Loucy (cell line): ENCODE results near the gene BRICD5.

Experiments used
- H2AFZ ChIP-seq: fragments of 200-600 bp; sonication (generic); 2 replicates; pipeline ENCODE4 v1.6.0; 2016; ENCODE audit warnings: antibody characterized with exemption, mild to moderate bottlenecking, low read length, moderate library complexity
- H3F3A ChIP-seq: fragments of 200-600 bp; 2 replicates; pipeline ENCODE4 v1.6.0; 2016; ENCODE audit warnings: antibody characterized with exemption, low read depth, mild to moderate bottlenecking
- H3K27me3 ChIP-seq: fragments of 200-600 bp; sonication (generic); 2 replicates; pipeline ENCODE4 v1.6.1; 2014; ENCODE audit warnings: low read length, mild to moderate bottlenecking; ENCODE audit not compliant: insufficient read depth, poor library complexity, severe bottlenecking
- H3K36me3 ChIP-seq: fragments of 200-600 bp; sonication (generic); 2 replicates; pipeline ENCODE4 v1.6.1; 2016; ENCODE audit warnings: low read length; ENCODE audit not compliant: insufficient read depth
- H3K4me1 ChIP-seq: fragments of 200-600 bp; sonication (generic); 2 replicates; pipeline ENCODE4 v1.5.1; 2014; ENCODE audit warnings: low read length, mild to moderate bottlenecking; ENCODE audit not compliant: insufficient read depth, poor library complexity, severe bottlenecking
- H3K4me2 ChIP-seq: fragments of 200-600 bp; sonication (generic); 2 replicates; pipeline ENCODE4 v1.6.0; 2014; ENCODE audit warnings: antibody characterized with exemption, low read length, low read depth, mild to moderate bottlenecking; ENCODE audit not compliant: poor library complexity, severe bottlenecking
- H3K4me3 ChIP-seq: fragments of 200-600 bp; sonication (generic); 2 replicates; pipeline ENCODE4 v1.5.1; 2014; ENCODE audit warnings: low read length, mild to moderate bottlenecking, mixed read lengths; ENCODE audit not compliant: poor library complexity, severe bottlenecking
- H3K79me2 ChIP-seq: fragments of 200-600 bp; sonication (generic); 2 replicates; pipeline ENCODE4 v1.6.1; 2014; ENCODE audit warnings: low read length; ENCODE audit not compliant: insufficient read depth
- H3K9ac ChIP-seq: fragments of 200-600 bp; sonication (generic); 2 replicates; pipeline ENCODE4 v1.6.0; 2014; ENCODE audit warnings: mild to moderate bottlenecking, low read depth, low read length, moderate library complexity; ENCODE audit not compliant: poor library complexity, severe bottlenecking
- H3K9me2 ChIP-seq: fragments of 200-600 bp; sonication (generic); replicated peaks from 2 replicates; pipeline ENCODE4 v1.6.1; 2016; ENCODE audit warnings: low read depth, low read length, mixed read lengths
- H3K9me3 ChIP-seq: fragments of 200-600 bp; sonication (generic); 2 replicates; pipeline ENCODE4 v1.6.1; 2014; ENCODE audit warnings: mild to moderate bottlenecking, antibody characterized with exemption, low read length, low read depth; ENCODE audit not compliant: insufficient read depth
- H4K20me1 ChIP-seq: fragments of 200-600 bp; sonication (generic); 2 replicates; pipeline ENCODE4 v1.6.0; 2014; ENCODE audit warnings: antibody characterized with exemption, low read length, mild to moderate bottlenecking; ENCODE audit not compliant: insufficient read depth, poor library complexity, severe bottlenecking
- CTCF ChIP-seq: fragments of 200-600 bp; sonication (generic); conservative IDR thresholded peaks from 2 replicates; pipeline ENCODE4 v1.5.1; 2014; ENCODE audit warnings: mild to moderate bottlenecking, antibody characterized with exemption, low read length
- EZH2phosphoT487 ChIP-seq: fragments of 200-600 bp; IDR thresholded peaks from 2 replicates; pipeline ENCODE4 v1.6.1; 2018; ENCODE audit warnings: antibody characterized with exemption, mild to moderate bottlenecking, moderate library complexity, borderline replicate concordance

The BRICD5 gene

GRCh38 chr16:2237102-2237482 is 26.4 kb upstream of the BRICD5 start:
- no peaks in the 10 kb centered on the region; the same call in 1 of the 2 replicates for H3K36me3 ChIP-seq
- no peak overlapping the region for H3K4me2 ChIP-seq

GRCh38 chr16:2236337-2237101 is 25.9 kb upstream of the BRICD5 start, which contains the start of gene DNASE1L2:
TSS of gene DNASE1L2 (plus strand) at chr16:2236444. CDS start at chr16:2236817, 373 bp downstream.
- Histone ChIP-seq H3K79me2 (no peaks in the 10 kb centered on the region), H3K27me3 (no peaks in the 10 kb centered on the region), H2AFZ (no peak within 1 kb of the TSS), H4K20me1 (no peaks in the 10 kb centered on the region), H3K4me1 (no peaks in the 10 kb centered on the region), H3K4me3 (no peak within 1 kb of the TSS), H3K4me2 (no peak within 1 kb of the TSS), H3K9ac (no peak within 1 kb of the TSS), H3K9me3 (no peaks in the 10 kb centered on the region), H3F3A (no peaks in the 10 kb centered on the region), H3K9me2 (no peaks in the 10 kb centered on the region), H3K36me3 (no peaks in the 10 kb centered on the region; the same call in 1 of the 2 replicates)
- TF ChIP-seq EZH2phosphoT487 (no peak), CTCF (no peak)

More at GRCh38 chr16:2237102-2237482, 26.4 kb upstream of the BRICD5 start:
- H3K4me1 ChIP-seq = no peaks in the 10 kb centered on the region
- no peaks in the 10 kb centered on the region for H4K20me1 ChIP-seq
- no peaks in the 10 kb centered on the region for H3K9me3 ChIP-seq
- no peaks in the 10 kb centered on the region for H3K79me2 ChIP-seq
- no peak overlapping the region for H2AFZ ChIP-seq
- H3K27me3 ChIP-seq = no peaks in the 10 kb centered on the region
- H3F3A ChIP-seq = no peaks in the 10 kb centered on the region
- H3K9ac ChIP-seq = no peak overlapping the region
- H3K4me3 ChIP-seq = no peak overlapping the region
- TF ChIP-seq CTCF (no peak), EZH2phosphoT487 (no peak)
- no peaks in the 10 kb centered on the region for H3K9me2 ChIP-seq

GRCh38 chr16:2235695-2236336 is 25.2 kb upstream of the BRICD5 start:
- Histone ChIP-seq H3K4me1 (no peaks in the 10 kb centered on the region), H3K36me3 (no peaks in the 10 kb centered on the region; the same call in 1 of the 2 replicates), H3K9me3 (no peaks in the 10 kb centered on the region), H3K9me2 (no peaks in the 10 kb centered on the region), H3K79me2 (no peaks in the 10 kb centered on the region), H3K4me2 (no peak overlapping the region), H3F3A (no peaks in the 10 kb centered on the region), H3K27me3 (no peaks in the 10 kb centered on the region), H4K20me1 (no peaks in the 10 kb centered on the region), H2AFZ (no peak overlapping the region), H3K9ac (no peak overlapping the region), H3K4me3 (no peak overlapping the region)
- no peak for TF ChIP-seq CTCF
- no peak for TF ChIP-seq EZH2phosphoT487
